OCI-LY1 (cell line): ENCODE results near the gene MYADML2.

Experiments
- H2AFZ ChIP-seq: fragments of 200-600 bp; sonication (generic), shearing (Covaris generic); 2 replicates; pipeline ENCODE4 v1.6.0; 2014; ENCODE audit warnings: antibody characterized with exemption, mild to moderate bottlenecking, low read length
- H3F3A ChIP-seq: fragments of 200-600 bp; sonication (generic), shearing (Covaris generic); 2 replicates; pipeline ENCODE4 v1.6.0; 2014; ENCODE audit warnings: mild to moderate bottlenecking, antibody characterized with exemption, low read length, moderate library complexity; ENCODE audit not compliant: insufficient read depth
- H3K27ac ChIP-seq: fragments of 200-600 bp; sonication (generic); 2 replicates; pipeline ENCODE4 v1.5.1; 2014; ENCODE audit warnings: low read length, mixed run types, mild to moderate bottlenecking, low read depth; ENCODE audit not compliant: poor library complexity, severe bottlenecking
- H3K27me3 ChIP-seq: fragments of 200-600 bp; sonication (generic); 2 replicates; pipeline ENCODE4 v1.6.0; 2014; ENCODE audit warnings: antibody characterized with exemption, mild to moderate bottlenecking, low read length, moderate library complexity; ENCODE audit not compliant: insufficient read depth
- H3K36me3 ChIP-seq: fragments of 200-600 bp; sonication (generic); 2 replicates; pipeline ENCODE4 v1.6.1; 2014; ENCODE audit warnings: mild to moderate bottlenecking, antibody characterized with exemption, low read length, moderate library complexity, mixed read lengths; ENCODE audit not compliant: insufficient read depth
- H3K4me1 ChIP-seq: fragments of 200-600 bp; sonication (generic); 2 replicates; pipeline ENCODE4 v1.5.1; 2014; ENCODE audit warnings: mild to moderate bottlenecking, low read length, moderate library complexity; ENCODE audit not compliant: insufficient read depth, severe bottlenecking
- H3K4me2 ChIP-seq: fragments of 200-600 bp; sonication (generic), shearing (Covaris generic); 2 replicates; pipeline ENCODE4 v1.6.1; 2014; ENCODE audit warnings: low read length
- H3K4me3 ChIP-seq: fragments of 200-600 bp; sonication (generic); 2 replicates; pipeline ENCODE4 v1.5.1; 2014; ENCODE audit warnings: low read length, low read depth, mild to moderate bottlenecking, mixed read lengths; ENCODE audit not compliant: poor library complexity, severe bottlenecking
- H3K79me2 ChIP-seq: fragments of 200-600 bp; shearing (Covaris generic); 2 replicates; pipeline ENCODE4 v1.6.1; 2016; ENCODE audit warnings: mixed run types, low read length, mixed read lengths; ENCODE audit not compliant: insufficient read depth
- H3K9ac ChIP-seq: fragments of 200-600 bp; sonication (generic), shearing (Covaris generic); 2 replicates; pipeline ENCODE4 v1.6.1; 2014; ENCODE audit warnings: mild to moderate bottlenecking, low read length, mixed read lengths
- H3K9me2 ChIP-seq: fragments of 200-600 bp; sonication (generic), shearing (Covaris generic); 2 replicates; pipeline ENCODE4 v1.6.1; 2014; ENCODE audit warnings: low read depth, mild to moderate bottlenecking, low read length, mixed read lengths
- H3K9me3 ChIP-seq: fragments of 200-600 bp; shearing (Covaris generic); 2 replicates; pipeline ENCODE4 v1.6.1; 2014; ENCODE audit warnings: low read length, mixed read lengths
- H4K20me1 ChIP-seq: fragments of 200-600 bp; sonication (generic), shearing (Covaris generic); 2 replicates; pipeline ENCODE4 v1.6.0; 2016; ENCODE audit warnings: mild to moderate bottlenecking, low read length; ENCODE audit not compliant: insufficient read depth
- EZH2 ChIP-seq: fragments of 200-600 bp; sonication (generic), shearing (Covaris generic); IDR thresholded peaks from 2 replicates; pipeline ENCODE4 v1.8.0; 2017; ENCODE audit warnings: borderline replicate concordance, mixed run types, mild to moderate bottlenecking, antibody characterized with exemption, low read length, moderate library complexity, mixed read lengths
- TF ChIP-seq, protein P1 (sequence below): fragments of 200-600 bp; sonication (generic), shearing (Covaris generic); IDR thresholded peaks from 2 replicates; pipeline ENCODE4 v1.5.1; 2017; ENCODE audit warnings: mild to moderate bottlenecking, antibody characterized with exemption, low read length, moderate library complexity, mixed read lengths

Gene MYADML2

DNA sequence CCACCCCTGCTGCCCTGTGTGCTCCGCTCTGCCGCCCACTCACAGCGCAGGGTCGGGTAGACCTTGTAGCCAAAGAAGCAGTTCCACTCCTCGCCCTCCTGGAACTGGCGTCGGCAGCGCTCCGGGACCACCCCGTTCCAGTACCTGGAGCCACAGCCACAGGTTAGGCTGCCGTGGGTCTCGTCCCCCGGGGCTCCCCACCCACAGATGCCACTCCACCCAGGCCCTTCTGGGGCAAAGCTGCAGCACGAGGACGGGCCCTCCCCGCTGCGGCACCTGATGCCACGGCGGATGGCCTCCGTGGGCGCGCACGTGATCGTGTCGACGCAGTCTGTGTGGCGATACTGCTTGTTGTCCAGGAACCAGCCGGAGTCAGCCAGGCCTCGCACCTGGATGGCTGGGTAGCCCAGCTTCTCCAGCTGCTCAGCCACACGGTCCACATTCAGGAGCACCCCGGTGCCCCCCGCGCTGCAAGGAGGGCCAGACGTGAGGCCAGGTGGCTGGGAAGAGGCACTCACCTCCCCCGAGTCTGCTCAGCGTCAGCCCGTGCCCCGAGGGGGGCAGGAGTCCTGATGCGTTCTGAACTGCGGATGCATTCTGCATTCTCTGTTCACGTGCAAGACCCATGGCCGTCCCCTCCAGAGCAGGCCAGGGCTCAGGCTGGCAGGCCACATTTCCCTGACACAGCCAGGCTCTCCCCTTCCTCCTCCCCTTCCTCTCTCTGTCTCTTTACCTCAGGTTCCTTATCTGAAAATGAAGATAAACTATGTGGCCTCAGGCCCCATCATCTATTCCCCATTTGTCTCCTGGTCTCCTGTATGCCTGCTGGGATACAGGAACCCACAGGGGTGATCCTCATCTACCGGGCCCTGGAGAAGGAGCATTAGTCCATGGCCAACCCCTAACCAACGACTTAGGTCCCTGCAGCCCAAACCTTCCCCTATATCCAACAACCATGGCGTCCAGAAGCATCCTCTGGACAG, 9.9 kb upstream of the MYADML2 start:
- no peak overlapping the region for H3K27ac ChIP-seq
- no peak overlapping the region for H3K4me3 ChIP-seq
- no peak for TF ChIP-seq EZH2
- TF ChIP-seq, protein P1, sequence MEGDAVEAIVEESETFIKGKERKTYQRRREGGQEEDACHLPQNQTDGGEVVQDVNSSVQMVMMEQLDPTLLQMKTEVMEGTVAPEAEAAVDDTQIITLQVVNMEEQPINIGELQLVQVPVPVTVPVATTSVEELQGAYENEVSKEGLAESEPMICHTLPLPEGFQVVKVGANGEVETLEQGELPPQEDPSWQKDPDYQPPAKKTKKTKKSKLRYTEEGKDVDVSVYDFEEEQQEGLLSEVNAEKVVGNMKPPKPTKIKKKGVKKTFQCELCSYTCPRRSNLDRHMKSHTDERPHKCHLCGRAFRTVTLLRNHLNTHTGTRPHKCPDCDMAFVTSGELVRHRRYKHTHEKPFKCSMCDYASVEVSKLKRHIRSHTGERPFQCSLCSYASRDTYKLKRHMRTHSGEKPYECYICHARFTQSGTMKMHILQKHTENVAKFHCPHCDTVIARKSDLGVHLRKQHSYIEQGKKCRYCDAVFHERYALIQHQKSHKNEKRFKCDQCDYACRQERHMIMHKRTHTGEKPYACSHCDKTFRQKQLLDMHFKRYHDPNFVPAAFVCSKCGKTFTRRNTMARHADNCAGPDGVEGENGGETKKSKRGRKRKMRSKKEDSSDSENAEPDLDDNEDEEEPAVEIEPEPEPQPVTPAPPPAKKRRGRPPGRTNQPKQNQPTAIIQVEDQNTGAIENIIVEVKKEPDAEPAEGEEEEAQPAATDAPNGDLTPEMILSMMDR: no peak
- no peaks in the 10 kb centered on the region for H4K20me1 ChIP-seq
- no peaks in the 10 kb centered on the region for H3K9me2 ChIP-seq
- no peaks in the 10 kb centered on the region for H3K36me3 ChIP-seq
- no peaks in the 10 kb centered on the region for H3F3A ChIP-seq
- H3K9ac ChIP-seq: no peak overlapping the region
- H3K27me3 ChIP-seq: peaks cover 20% of the 10 kb centered on the region; the same call in 1 of the 2 replicates
- H3K4me2 ChIP-seq: no peak overlapping the region
- H3K79me2 ChIP-seq: no peaks in the 10 kb centered on the region
- peaks cover 10% of the 10 kb centered on the region for H3K4me1 ChIP-seq
- H3K9me3 ChIP-seq: no peaks in the 10 kb centered on the region
- H2AFZ ChIP-seq: no peak overlapping the region

DNA sequence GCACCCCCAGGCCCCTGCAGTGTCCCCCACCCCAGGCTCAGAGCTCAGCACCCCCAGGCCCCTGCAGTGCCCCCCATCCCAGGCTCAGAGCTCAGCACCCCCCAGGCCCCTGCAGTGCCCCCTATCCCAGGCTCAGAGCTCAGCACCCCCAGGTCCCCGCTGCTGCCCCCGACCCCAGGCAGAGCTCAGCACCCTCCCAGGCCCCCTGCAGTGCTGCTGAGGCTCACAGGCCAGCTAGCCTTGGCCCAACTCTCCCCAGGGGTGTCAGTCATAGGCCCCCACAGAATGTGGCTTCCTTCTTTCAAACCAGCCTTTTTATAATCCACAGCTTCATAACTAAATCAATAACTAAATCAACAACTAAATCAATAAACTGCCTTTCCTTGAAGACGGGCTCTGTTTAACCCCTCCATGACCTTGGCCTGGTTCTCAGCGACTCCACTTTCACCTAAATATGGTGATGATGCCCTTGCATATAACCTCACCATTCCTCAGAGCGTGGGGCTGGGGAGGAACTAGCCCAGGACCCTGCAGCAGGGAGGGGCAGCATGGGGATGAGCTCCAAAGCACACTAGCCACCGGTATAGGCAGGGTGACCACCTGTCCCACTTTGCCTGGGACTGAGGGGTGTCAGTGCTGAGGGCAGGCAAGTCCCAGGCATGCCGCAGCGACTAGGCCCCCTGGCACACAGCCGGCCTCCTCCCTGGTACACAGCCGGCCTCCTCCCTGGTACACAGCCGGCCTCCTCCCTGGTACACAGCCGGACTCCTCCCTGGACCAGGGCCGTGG, 8.9 kb upstream of the MYADML2 start:
- no peaks in the 10 kb centered on the region for H3K9me2 ChIP-seq
- H3K9me3 ChIP-seq: no peaks in the 10 kb centered on the region
- H3K27me3 ChIP-seq: peaks cover 20% of the 10 kb centered on the region; the same call in 1 of the 2 replicates
- no peaks in the 10 kb centered on the region for H3F3A ChIP-seq
- H3K4me1 ChIP-seq: peaks cover 10% of the 10 kb centered on the region
- no peak overlapping the region for H3K4me3 ChIP-seq
- H3K4me2 ChIP-seq: no peak overlapping the region
- TF ChIP-seq EZH2: no peak
- TF ChIP-seq, protein P1: no peak
- no peaks in the 10 kb centered on the region for H4K20me1 ChIP-seq
- H3K9ac ChIP-seq: no peak overlapping the region
- no peaks in the 10 kb centered on the region for H3K36me3 ChIP-seq
- H3K27ac ChIP-seq: no peak overlapping the region
- no peak overlapping the region for H2AFZ ChIP-seq
- H3K79me2 ChIP-seq: no peaks in the 10 kb centered on the region

DNA sequence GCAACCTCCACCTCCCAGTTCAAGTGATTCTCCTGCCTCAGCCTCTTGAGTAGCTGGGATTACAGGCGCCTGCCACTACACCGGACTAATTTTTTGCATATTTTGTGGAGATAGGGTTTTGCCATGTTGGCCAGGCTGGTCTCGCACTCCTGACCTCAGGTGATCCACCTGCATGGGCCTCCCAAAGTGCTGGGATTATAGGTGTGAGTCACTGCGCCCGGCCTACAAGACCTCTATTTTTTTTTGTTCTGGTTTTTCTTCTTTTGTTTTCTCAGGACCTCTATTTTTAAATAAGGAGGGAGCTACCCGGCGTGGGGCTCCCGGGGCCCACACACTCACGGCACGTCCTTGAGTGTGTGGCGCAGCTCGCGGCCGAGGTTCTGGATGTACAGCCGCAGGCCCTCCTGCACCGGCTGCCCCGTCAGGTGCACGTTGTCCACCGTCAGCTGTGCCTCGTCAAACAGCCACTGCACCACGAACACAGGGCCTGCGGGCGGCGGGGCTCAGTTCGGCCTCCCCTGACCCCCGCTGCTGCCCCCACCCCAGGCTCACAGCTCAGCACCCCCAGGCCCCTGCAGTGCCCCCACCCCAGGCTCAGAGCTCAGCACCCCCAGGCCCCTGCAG, 8.1 kb upstream of the MYADML2 start:
- Histone ChIP-seq H3K4me2 (no peak overlapping the region), H3F3A (no peaks in the 10 kb centered on the region), H2AFZ (no peak overlapping the region), H3K36me3 (no peaks in the 10 kb centered on the region), H3K9ac (no peak overlapping the region), H3K79me2 (no peaks in the 10 kb centered on the region), H3K9me2 (no peaks in the 10 kb centered on the region), H3K4me1 (peaks cover 9% of the 10 kb centered on the region), H3K9me3 (no peaks in the 10 kb centered on the region), H3K4me3 (no peak overlapping the region), H3K27ac (no peak overlapping the region), H3K27me3 (peaks cover 15% of the 10 kb centered on the region; the same call in 1 of the 2 replicates), H4K20me1 (no peaks in the 10 kb centered on the region)
- TF ChIP-seq EZH2: no peak
- TF ChIP-seq, protein P1: no peak
